Posterior cingulate gyrus (tissue), 11 donors: ENCODE results near the gene STKLD1.

Source experiments
- DNase-seq, 10 donors: peaks; one replicate each; pipeline versions ENCODE4 v3.0.0 to v3.0.0-alpha.2; 2020 to 2021; ENCODE audit warnings: mixed read lengths in 3 of 10
- intact Hi-C: fragments of 100-400 bp; cut with DNase I; formaldehyde crosslinking; loops from one replicate; pipeline ENCODE4 v1.15.1; 2023

The STKLD1 gene

GRCh38 chr9:133401588-133401987, 25.4 kb downstream of the STKLD1 start:
- intact Hi-C loops, result no loop called here
- no peak for DNase-seq

- intact Hi-C loops, result no loop called here
- no peak for DNase-seq
Measured at GRCh38 chr9:133402689-133403088, 26.5 kb downstream of the STKLD1 start.

GRCh38 chr9:133403766-133404453, 27.7 kb downstream of the STKLD1 start:
- peak in 2 of 10 donors; percentile 41 for DNase-seq
- intact Hi-C loops, result no loop called here

GRCh38 chr9:133404454-133405002, 28.4 kb downstream of the STKLD1 start:
- intact Hi-C loops, result no loop called here

GRCh38 chr9:133405508-133406438, 29.6 kb downstream of the STKLD1 start:
- intact Hi-C loops, result loop anchor here (2.0 kb wide), 1 partner anchor 81 kb away; no protein-coding TSS in a partner anchor
- peak in 1 of 10 donors; percentile 51 for DNase-seq

More at GRCh38 chr9:133404454-133405002, 28.4 kb downstream of the STKLD1 start:
- no peak for DNase-seq

GRCh38 chr9:133406480-133407307, 30.5 kb downstream of the STKLD1 start:
- DNase-seq, result peak; percentile 66 to 98 (median 82)
- intact Hi-C loops, result loop anchor here (2.0 kb wide), 1 partner anchor 80 kb away; no protein-coding TSS in a partner anchor

- intact Hi-C loops, result no loop called here
- no peak for DNase-seq
Measured at GRCh38 chr9:133408042-133408441, 31.9 kb downstream of the STKLD1 start.

- intact Hi-C loops, result loop anchor here (10.0 kb wide), 1 partner anchor 60 kb away; the partner anchor contains the start of genes SURF1 and SURF2
Measured at GRCh38 chr9:133415170-133415569, 39.0 kb downstream of the STKLD1 start.

GRCh38 chr9:133417541-133418461, 41.6 kb downstream of the STKLD1 start, which contains the start of gene REXO4:
REXO4 (minus strand) TSS chr9:133418010; CDS start chr9:133417844, 166 bp downstream.
- intact Hi-C loops, result loop anchor here (10.0 kb wide), 1 partner anchor 63 kb away; the partner anchor contains the start of genes SURF1 and SURF2

More at GRCh38 chr9:133415170-133415569, 39.0 kb downstream of the STKLD1 start:
- DNase-seq, result no peak

GRCh38 chr9:133419005-133419404, 42.8 kb downstream of the STKLD1 start:
- DNase-seq, result no peak
- intact Hi-C loops, result loop anchor here (10.0 kb wide), 1 partner anchor 64 kb away; the partner anchor contains the start of genes SURF1 and SURF2

More at GRCh38 chr9:133417541-133418461, 41.6 kb downstream of the STKLD1 start, which contains the start of gene REXO4:
- peak; percentile 71 to 96 (median 79) for DNase-seq

- intact Hi-C loops, result no loop called here
- no peak for DNase-seq
Measured at GRCh38 chr9:133420392-133420827, 44.2 kb downstream of the STKLD1 start.

GRCh38 chr9:133421615-133422542, 45.7 kb downstream of the STKLD1 start, which contains the start of gene ADAMTS13:
ADAMTS13 (plus strand) TSS chr9:133422367; CDS start chr9:133422444, 77 bp downstream.
- intact Hi-C loops, result no loop called here
- peak in 1 of 10 donors; percentile 23 for DNase-seq

- intact Hi-C loops, result no loop called here
- no peak for DNase-seq
Measured at GRCh38 chr9:133423216-133423615, 47.0 kb downstream of the STKLD1 start.

GRCh38 chr9:133424187-133424586, 48.0 kb downstream of the STKLD1 start:
- intact Hi-C loops, result no loop called here
- DNase-seq, result no peak

- no peak for DNase-seq
- intact Hi-C loops, result no loop called here
Measured at GRCh38 chr9:133425049-133425632, 49.0 kb downstream of the STKLD1 start.

- no peak for DNase-seq
- intact Hi-C loops, result no loop called here
Measured at GRCh38 chr9:133426011-133426410, 49.8 kb downstream of the STKLD1 start.
